ENCODE data around the gene RPP30. TPM values are rescaled to one million over a fixed set of nuclear protein-coding genes. Genes with fewer than 3 reads are reported as not detected.
"Not testable (repeated sequence)": the region's sequence is repeated elsewhere in the genome, so short reads cannot be mapped to it uniquely, and the experiment has no call there.

The RPP30 gene
- total RNA-seq, 1 experiment from 2014 or later, result 21.1 TPM

GRCh38 chr10:90871279-90871765 lies 452 bp upstream of the RPP30 start:
- peak; percentile 69 for DNase-seq (ENCODE audit: low spot score)

DNA sequence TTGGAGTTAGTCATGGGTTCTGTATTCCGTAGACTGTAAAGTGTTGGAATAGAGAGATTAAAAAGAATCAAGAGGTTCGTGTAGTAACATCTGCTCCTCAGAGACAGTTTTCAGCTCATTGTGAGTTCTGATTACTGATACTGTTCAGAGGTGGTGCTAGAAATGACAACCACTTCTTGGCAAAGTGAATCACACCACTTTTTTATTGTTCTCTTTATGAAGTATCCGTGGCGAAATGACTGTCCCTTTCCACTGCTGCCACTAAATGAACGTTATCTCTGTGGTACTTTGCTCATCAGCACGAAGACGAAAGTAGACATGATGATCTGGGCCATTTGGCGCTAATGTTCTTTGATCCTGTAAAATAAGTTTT lies 860 bp downstream of the RPP30 start:
- peak; percentile 4 for DNase-seq (ENCODE audit: low spot score)

- DNase-seq (ENCODE audit: low spot score), result no peak
These were observed 7.3 kb downstream of the RPP30 start for GRCh38 chr10:90879062-90879461.

- peak; percentile 54 for DNase-seq (ENCODE audit: low spot score)
These were observed 8.4 kb downstream of the RPP30 start for GRCh38 chr10:90880059-90880719.

DNA sequence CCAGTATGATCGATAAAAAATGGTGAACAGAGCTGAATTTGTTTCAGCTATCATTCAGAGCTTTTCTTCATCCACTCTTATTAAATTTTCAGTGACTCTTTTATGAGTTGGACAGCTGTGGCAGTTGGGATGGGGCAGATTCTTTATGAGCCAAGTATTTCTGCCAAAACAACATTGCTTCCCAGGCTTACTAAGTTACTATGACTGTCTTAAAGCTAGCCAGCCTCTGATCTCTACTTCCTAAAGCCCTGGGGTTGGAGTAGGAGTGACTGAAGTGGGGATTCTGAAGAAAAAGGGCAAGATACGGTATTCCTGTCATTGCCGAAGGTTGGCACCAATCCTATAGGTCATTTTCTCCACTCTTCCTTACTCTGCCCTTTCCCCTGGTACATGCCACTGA lies 12.7 kb downstream of the RPP30 start:
- no peak for DNase-seq (ENCODE audit: low spot score)

- no peak for DNase-seq (ENCODE audit: low spot score)
These were observed 13.4 kb downstream of the RPP30 start for GRCh38 chr10:90885176-90885575.

DNA sequence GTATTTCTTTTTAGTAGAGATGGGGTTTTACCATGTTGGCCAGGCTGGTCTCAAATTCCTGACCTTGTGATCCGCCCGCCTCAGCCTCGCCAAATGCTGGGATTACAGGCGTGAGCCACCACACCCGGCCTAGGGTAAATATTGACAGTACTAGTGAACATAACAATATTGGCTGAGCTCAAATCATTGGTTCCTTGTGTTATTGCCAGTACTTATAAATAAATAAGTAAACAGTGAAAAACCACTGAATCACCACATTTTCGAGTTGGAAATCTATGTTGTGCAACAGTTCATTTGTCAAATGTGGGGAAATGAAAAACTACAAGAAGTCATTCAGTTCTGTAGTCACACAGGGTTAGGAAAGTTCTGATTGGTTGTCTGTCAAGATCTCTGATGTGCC lies 15.8 kb downstream of the RPP30 start:
- DNase-seq (ENCODE audit: low spot score), result no peak

- no peak for DNase-seq (ENCODE audit: low spot score)
These were observed 16.6 kb downstream of the RPP30 start for GRCh38 chr10:90888387-90888786.

DNA sequence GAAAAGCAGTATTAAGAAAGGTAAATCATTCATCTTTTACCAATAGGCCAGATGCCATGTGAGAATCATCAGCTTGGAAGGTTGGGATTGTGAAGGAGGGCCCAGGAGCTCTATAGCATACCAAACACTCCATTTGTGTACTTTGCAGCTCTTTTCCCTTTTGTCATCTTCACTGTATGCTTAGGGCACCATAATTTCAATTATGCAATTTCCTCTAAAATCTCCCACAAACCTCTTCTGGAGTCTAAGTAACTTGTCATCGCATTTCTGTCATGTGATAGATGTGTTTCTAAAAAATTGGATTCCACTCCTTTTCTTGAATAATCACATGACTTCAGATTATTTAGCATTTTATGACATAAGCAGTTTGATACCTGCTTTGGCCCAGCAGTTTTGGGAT lies 17.9 kb downstream of the RPP30 start:
- DNase-seq (ENCODE audit: low spot score), result no peak

DNA sequence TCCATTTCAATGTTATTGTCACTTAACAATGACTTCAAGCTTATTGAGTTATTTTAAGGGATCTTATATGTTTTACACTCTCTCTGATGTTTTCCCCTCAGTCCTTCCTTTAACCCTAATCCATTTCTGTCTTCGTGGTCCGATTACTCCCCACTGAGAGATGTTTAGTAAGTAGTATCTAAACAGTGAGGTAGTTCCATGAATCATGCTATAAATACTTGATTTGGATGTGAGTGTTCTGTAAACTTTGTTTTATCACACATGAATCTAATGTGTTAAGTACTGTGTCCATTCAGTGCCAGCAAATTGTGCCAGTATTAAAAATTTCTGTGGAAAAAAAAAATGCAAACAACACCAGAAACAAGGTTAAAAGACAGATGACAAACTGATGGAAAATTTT lies 18.6 kb downstream of the RPP30 start:
- no peak for DNase-seq (ENCODE audit: low spot score)

- no peak for DNase-seq (ENCODE audit: low spot score)
These were observed 21.4 kb downstream of the RPP30 start for GRCh38 chr10:90893190-90893589.

DNA sequence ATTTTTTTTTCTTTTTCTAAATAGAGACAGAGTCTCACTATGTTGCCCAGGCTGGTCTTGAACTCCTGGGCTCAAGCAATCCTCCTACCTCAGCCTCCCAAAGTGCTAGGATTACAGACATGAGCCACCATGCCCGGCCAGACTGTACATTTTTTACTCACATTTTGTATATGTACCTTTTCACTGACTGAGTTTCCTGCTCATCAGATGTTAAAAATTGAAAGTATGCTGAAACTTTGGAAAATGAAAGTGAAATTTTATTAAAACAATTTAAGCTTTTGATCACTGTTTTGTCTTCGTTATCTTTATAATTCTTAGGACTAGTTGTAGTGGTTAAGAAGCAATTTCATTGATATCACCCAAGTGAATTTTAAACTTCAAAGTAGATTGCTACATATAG lies 25.1 kb downstream of the RPP30 start:
- DNase-seq (ENCODE audit: low spot score), result not testable (repeated sequence)

GRCh38 chr10:90905925-90906324 lies 34.2 kb downstream of the RPP30 start:
- no peak for DNase-seq (ENCODE audit: low spot score)

- no peak for DNase-seq (ENCODE audit: low spot score)
These were observed 34.8 kb downstream of the RPP30 start for GRCh38 chr10:90906596-90906995.

- peak; percentile 88 for DNase-seq (ENCODE audit: low spot score)
These were observed 39.6 kb downstream of the RPP30 start for GRCh38 chr10:90911133-90912051.

GRCh38 chr10:90912174-90912573 lies 40.4 kb downstream of the RPP30 start:
- DNase-seq (ENCODE audit: low spot score), result no peak

DNA sequence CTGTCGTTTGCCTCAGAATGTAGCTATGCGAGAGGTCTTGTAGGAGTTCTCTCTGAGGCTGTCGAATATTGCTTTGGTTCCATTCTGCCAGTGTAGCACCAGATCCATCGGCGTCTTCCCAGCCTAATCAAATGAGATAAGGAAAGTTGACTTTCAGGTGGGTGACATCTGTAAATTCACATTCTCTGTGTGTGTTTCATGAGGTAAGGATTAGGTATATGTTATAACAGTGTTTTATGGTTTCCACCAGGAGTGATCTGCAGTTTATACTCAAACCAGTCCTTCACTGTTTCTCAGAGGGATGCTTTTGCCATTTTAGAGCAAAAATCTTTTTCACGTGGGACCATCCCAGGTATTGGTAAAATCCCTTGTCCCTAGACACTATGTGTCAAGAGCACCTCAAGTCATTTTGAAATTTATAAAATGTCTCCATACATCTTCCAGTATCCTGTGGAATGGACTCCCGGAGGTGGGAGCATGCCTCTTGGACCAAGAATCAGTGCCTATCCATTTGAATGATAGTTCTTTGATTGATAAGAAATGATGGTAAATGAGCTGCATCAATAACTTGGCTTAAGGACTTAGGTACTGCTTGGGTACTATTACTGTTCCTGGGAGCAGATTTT lies 41.2 kb downstream of the RPP30 start:
- DNase-seq (ENCODE audit: low spot score), result no peak

GRCh38 chr10:90913774-90914420 lies 42.1 kb downstream of the RPP30 start:
- DNase-seq (ENCODE audit: low spot score), result no peak

DNA sequence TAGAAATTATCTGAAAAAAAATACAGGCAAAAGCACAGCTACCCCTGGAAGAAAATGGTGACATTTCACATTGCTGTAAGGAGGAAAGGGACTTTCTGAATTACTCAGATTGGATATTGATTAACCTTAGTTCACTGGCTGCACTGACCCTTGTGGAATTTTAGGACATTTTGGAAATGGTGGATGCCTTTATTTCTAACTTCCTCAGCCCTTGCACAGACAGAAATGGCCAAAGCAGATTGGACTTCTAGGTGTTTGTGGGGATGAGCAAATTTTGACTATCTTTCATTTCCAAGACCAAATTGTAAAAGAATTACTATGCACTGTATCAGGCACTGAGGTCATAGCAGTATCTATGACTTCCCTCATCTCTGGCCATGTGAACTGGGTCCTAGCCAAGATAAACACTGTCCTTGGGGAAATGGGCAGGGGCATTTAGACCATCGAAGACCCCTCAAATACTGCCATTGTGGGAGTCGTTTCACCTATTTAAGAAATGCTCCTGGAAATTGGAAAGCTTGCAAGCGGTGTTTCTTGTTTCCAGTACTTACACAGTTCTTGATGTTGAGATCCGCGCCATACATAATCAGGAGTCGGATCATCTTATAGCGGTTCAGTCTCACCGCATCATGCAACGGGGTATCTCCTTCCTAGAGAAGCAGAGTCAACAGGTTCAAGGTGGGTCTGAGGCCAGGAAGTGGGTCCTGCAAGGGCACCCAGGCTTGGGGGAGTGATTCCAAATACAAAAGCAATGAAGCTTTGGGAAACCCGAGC lies 43.4 kb downstream of the RPP30 start:
- DNase-seq (ENCODE audit: low spot score), result no peak

DNA sequence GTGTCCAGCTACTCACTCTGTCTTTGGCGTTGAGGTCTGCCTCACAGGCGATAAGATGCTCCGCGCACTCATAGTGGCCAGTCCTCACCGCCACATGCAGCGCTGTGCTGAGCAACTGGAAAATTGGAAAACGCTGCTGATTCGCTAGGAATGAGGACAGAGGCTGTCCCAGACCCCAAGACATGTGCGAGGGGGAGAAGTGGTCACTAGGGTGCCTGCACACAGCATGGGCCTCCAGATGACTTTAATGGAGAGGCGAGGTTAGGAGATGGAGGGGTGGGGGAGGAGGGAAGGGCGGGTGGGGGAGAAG lies 43.9 kb downstream of the RPP30 start:
- DNase-seq (ENCODE audit: low spot score), result no peak
